ENCODE results near the gene ACD.

DNA sequence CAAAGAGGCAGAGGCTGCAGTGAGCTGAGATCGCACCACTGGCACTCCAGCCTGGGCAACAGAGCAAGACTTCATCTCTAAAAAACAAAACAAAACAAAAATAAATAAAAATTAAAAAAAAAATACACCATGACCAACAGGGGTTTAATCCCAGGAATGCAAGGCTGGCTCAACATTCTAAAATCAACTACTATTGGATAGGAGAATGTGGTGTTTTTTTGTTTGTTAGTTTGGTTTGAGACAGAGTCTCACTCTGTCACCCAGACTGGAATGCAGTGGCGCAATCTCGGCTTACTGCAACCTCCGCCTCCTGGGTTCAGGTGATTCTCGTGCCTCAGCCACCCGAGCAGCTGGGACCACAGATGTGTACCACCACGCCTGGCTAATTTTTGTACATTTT lies 39.2 kb upstream of the ACD start:
- TF ChIP-seq SRSF7 (optimal IDR thresholded peaks at IDR 0.05; ENCODE audit: low read depth, low read length) (no peak), CTCF (IDR thresholded peaks at IDR 0.05 in 2 of 3, conservative IDR thresholded peaks at IDR 0.05 in 1 of 3; ENCODE audit: insufficient read depth in 2 of 3, low read depth in 1 of 3, low read length in 3 of 3) (no peak), SMC3 (conservative IDR thresholded peaks at IDR 0.05; ENCODE audit: insufficient read depth, low read depth, low read length) (no peak), POLR2AphosphoS5 (IDR thresholded peaks at IDR 0.05; ENCODE audit: control insufficient read depth, insufficient read depth, low read depth, low read length) (no peak), TRIM24 (IDR thresholded peaks at IDR 0.05) (no peak)
- TF ChIP-seq, protein P1, sequence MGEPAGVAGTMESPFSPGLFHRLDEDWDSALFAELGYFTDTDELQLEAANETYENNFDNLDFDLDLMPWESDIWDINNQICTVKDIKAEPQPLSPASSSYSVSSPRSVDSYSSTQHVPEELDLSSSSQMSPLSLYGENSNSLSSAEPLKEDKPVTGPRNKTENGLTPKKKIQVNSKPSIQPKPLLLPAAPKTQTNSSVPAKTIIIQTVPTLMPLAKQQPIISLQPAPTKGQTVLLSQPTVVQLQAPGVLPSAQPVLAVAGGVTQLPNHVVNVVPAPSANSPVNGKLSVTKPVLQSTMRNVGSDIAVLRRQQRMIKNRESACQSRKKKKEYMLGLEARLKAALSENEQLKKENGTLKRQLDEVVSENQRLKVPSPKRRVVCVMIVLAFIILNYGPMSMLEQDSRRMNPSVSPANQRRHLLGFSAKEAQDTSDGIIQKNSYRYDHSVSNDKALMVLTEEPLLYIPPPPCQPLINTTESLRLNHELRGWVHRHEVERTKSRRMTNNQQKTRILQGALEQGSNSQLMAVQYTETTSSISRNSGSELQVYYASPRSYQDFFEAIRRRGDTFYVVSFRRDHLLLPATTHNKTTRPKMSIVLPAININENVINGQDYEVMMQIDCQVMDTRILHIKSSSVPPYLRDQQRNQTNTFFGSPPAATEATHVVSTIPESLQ (CRISPR knock-in tag; IDR thresholded peaks at IDR 0.05), result no peak

All from K562 (cell line).